OCI-LY7 (cell line): ENCODE data around the gene CLVS2.

Source experiments
- CTCF ChIP-seq: fragments of 200-600 bp; sonication (generic); conservative IDR thresholded peaks from 2 replicates; pipeline ENCODE4 v1.5.1; 2014; ENCODE audit warnings: mild to moderate bottlenecking, antibody characterized with exemption, low read length, moderate library complexity, mixed read lengths
- EZH2phosphoT487 ChIP-seq: fragments of 200-600 bp; sonication (generic); IDR thresholded peaks from 2 replicates; pipeline ENCODE4 v1.6.1; 2018; ENCODE audit warnings: low read depth, borderline replicate concordance, mild to moderate bottlenecking, mixed run types, antibody characterized with exemption, low read length, moderate library complexity, mixed read lengths

GRCh38 chr6:123042401-123042800, 46.4 kb downstream of the CLVS2 start:
- no peak for TF ChIP-seq CTCF
- TF ChIP-seq EZH2phosphoT487, result no peak
